GM12872 (cell line): ENCODE measurements around the gene RASSF4.
A peak's percentile ranks its signal among the peaks of the same experiment; 100 is the strongest.

Experiments
- CTCF ChIP-seq: IDR thresholded peaks from 3 replicates; pipeline ENCODE4 v1.5.1; 2011; ENCODE audit warnings: low read depth, mild to moderate bottlenecking, low read length, moderate library complexity; ENCODE audit not compliant: insufficient read depth

RASSF4 gene

DNA sequence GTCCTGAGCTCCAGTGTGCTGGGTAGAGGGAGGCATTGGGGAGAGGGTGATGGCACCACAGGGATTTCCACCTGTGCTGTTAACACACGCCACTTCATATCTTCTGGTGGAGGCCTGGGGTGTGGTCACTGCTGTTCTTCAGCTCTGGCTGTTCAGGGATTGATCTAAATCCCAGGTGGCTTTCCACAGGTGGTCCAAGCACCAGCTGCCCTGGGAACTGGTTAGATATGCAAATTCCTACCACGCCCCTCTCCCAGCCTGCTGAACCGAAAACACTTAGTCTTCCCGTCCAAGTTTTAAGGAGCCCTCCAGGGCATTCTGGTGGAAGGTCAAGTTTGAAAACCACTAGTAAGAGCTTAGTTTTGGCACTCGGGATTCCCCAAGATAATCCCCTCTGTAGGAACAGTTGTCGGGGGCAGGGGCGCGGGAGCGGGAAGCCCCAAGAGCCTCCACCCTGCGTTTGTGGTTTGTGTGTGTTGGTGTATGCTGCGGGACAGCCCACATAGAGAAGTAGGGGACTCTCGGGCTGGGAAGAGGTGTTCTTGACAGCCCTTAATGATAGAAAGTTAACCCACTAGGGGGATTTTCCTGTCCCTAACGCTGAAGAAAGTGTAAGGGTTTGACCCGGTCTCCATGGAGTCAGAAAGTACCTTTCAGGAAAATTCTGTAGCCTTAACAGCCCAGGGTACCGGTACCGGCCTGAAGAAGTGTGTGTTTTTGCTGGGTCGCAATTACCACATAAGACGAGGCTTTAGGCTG lies 13.9 kb downstream of the RASSF4 start:
- no peak for TF ChIP-seq CTCF

DNA sequence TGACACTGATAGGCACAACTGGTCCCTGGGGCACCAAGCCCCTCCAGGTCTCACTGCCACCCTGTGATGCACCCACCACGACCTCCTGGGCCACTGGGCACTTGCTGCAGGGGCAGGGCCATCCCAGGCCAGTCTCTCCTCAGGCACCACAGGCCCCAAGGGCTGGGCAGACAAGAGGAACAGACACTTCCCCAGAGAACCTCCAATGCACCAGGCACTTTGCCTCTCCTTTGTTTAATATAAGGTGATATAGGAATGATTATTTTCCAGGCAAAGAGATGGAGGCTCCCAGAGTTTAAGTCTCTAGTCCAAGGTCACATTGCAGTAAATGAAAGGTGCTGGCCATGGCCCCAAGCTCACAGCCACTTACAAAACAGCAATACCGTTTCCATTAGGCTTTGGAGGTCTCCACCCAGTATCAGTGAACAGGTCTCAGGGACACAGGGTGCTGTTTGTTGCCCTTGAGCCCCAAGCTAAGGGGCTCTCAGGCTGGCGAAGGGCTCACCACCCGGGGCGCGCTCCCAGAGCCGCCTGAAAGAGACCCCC lies 14.6 kb downstream of the RASSF4 start:
- TF ChIP-seq CTCF, result no peak

DNA sequence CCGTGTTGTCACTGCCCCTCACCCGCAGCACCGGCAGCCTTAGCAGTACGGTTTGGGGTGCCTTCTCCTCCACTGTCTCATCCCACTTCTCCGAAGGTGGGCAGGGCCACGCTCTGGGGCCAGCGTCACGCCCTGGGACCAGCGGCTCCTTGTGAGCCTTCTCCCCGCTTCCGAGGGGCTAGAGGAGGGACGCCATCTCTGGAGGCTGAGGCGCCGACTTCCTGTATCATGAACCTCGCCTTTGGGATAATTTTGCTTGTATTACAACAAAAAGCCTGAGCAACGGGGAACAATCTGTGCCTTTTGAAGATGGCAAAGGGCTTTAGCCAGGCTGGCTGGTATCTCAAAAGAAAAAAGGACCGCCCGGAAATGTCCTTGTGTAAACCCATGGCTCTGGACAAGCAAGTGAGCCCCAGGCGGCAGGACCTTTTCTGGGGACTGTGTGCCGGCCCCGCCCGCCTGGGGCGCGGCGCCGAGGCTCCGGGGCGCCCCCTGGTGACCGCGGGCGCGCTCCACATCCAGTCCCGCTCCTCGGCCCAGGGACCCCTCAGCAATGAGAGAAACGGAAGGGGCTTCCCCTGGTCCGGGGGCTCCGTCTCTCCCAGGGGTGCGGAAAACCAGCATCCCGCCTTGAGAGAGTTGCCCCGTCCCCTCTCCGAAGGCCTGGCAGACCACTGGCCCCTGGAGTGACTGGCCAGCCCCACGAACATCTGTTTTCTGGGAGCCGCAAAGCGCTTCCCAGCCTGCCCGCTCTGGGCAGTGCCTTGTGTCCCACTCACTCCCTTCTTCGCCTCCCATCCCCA lies 15.2 kb downstream of the RASSF4 start:
- TF ChIP-seq CTCF, result peak; percentile 85

DNA sequence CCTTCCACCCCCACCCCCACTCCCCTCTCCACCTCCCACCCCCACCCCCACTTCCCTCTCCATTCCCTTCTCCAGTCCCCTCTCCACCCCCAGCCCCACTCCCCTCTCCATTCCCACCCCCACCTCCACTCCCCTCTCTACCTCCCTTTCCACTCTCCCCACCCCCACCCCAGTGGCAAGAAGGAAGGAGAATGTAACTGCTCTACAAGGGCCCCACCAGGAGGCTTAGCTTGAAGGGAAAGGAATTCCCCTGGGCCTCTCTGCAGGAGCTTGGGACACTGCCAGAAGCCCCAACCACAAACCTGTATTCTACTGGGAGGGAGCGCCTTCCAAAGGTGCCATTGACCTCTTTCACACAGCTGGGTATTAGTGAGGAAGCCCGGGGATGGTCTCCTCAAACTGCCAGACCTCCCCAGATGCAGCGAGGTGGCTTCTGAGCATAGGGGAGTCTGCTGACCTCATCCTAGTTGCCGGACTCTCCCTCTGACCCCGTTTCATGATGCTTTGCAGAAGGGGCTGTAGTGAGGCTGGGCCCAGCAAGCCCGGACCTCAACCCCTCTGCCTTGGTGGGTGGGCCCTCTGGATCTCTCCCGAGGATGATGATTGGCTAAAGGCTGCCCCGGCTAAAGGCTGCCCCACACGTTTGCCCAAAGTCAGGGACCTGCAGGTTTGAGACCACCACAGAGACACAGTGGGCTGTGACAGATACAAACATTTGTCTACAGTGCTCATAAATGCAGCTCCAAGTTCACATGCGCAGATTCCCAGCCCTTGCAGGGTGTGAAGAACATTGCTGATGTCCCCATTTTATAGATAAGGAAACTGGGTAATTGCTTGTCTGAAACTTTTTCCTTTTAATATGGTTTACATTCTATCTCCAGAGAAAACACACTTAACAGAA lies 16.1 kb downstream of the RASSF4 start:
- no peak for TF ChIP-seq CTCF

- no peak for TF ChIP-seq CTCF
Observed at GRCh38 chr10:44976352-44977198, 17.0 kb downstream of the RASSF4 start.

DNA sequence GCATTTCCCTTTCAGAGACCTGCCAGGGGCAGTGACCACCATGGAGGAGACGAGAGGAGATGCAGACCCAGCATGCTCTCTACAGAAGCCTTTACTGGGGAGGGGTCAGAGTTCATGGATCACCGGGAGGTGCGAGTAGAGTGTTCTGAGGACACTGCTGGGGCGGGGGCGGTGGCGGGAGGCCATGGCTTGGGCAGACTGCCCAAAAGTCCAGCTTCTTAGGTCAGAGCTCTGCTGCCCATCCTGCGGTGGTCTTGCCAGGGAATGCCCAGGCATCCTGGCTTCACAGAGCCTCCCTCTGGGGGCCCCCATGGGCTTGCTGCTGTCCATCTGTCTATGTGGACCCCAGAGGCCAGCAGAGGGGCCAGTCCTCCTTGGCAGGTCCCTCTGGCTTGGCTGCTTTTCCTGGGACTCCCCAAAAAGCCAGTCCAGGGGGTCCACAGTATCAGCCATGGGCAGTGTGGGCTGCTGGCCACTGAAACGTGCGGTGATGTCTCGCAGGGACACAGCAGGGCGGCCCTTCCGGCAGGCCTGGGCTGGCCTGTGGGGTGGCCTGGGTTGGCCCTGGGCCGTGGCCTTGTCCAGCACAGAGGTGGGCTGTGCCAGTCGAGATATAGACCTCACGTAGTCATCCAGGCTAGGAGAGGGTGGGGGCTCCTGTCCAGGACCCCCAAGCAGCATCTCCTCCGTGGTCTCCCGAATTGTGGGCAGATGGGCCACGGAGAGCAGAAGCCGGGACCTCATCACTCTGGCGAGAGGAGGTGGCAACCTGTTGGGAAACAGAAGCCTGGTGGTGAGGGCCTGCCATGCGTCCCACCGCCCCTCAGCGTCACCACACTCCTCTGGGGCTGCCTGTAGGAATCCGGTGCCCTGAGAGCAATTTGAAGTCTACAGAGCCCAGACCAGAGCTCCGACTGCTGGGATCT lies 17.9 kb downstream of the RASSF4 start:
- TF ChIP-seq CTCF, result no peak
